HCT116 (cell line): ENCODE data around the gene MAL. TPM values are rescaled to one million over a fixed set of nuclear protein-coding genes. Genes with fewer than 3 reads are reported as not detected.

Experiments
- ATAC-seq: fragments of 200-7000 bp; cut with Tn5 transposase; 2 replicates; pipeline ENCODE4 v1.9.1; 2020; ENCODE audit warnings: mild to moderate bottlenecking, moderate library complexity
- BruUV-seq: library from RNA; stranded (reverse); fragments of 400-500 nt; replicated peaks from 2 replicates; lab custom pipeline; 2021; lab: Mats Ljungman, UMichigan
- CTCF ChIA-PET: fragments of 300-600 bp; sonication (Branson Sonifier 250); formaldehyde crosslinking; loops from one replicate; lab custom pipeline; 2021; ENCODE audit warnings: antibody characterized with exemption; lab: Charles Lee
- POLR2A ChIA-PET: fragments of 300-600, 350-600 bp; sonication (Branson Sonifier 250); formaldehyde crosslinking; loops from one replicate; lab custom pipeline; 2021; ENCODE audit warnings: antibody characterized with exemption; lab: Charles Lee
- RAD21 ChIA-PET, 2 experiments: fragments of 300-600 bp; sonication (Branson Sonifier 250); formaldehyde crosslinking; loops; one replicate each; lab custom pipeline; 2023; ENCODE audit warnings: low total read pairs in 2 of 2; ENCODE audit not compliant: uncharacterized antibody in 2 of 2, unreplicated experiment in 2 of 2, low non-redundant PET in 1 of 2; lab: Charles Lee
- DNase-seq: peaks from one replicate; pipeline ENCODE4 v3.0.0-alpha.2; 2010; ENCODE audit warnings: low read depth, low spot score
- H2AFZ ChIP-seq: fragments of 200-600 bp; shearing (Covaris generic), sonication (generic); 2 replicates; pipeline ENCODE4 v1.6.1; 2017; ENCODE audit warnings: low read depth, mixed run types, mixed read lengths, antibody characterized with exemption, low read length; ENCODE audit not compliant: poor library complexity, severe bottlenecking
- H3K27ac ChIP-seq: 2 replicates; pipeline ENCODE4 v1.5.1; 2012; ENCODE audit warnings: low read depth, low read length
- H3K27me3 ChIP-seq: fragments of 200-600 bp; sonication (generic); 2 replicates; pipeline ENCODE4 v1.6.1; 2016; ENCODE audit warnings: mixed run types, low read length, mixed read lengths; ENCODE audit not compliant: insufficient read depth
- H3K36me3 ChIP-seq, 2 experiments: fragments of 200-500 bp in 1 of 2; fragments of 200-600 bp in 1 of 2; sonication (Bioruptor generic) in 1 of 2; sonication (generic) in 1 of 2; 2 replicates each; pipeline versions ENCODE4 v1.5.1 to v1.6.1; 2014 to 2016; ENCODE audit warnings: low read length in 2 of 2, inconsistent platforms in 1 of 2, mixed read lengths in 1 of 2, mixed run types in 1 of 2; ENCODE audit not compliant: insufficient read depth in 2 of 2, control insufficient read depth in 1 of 2
- H3K4me1 ChIP-seq, 2 experiments: fragments of 200-600 bp in 1 of 2; sonication (generic) in 1 of 2; 2 replicates each; pipeline versions ENCODE4 v1.5.1 to v1.6.1; 2012 to 2017; ENCODE audit warnings: low read length in 2 of 2, inconsistent platforms in 1 of 2, mild to moderate bottlenecking in 1 of 2, mixed read lengths in 1 of 2, mixed run types in 1 of 2, moderate library complexity in 1 of 2; ENCODE audit not compliant: insufficient read depth in 2 of 2, control insufficient read depth in 1 of 2
- H3K4me2 ChIP-seq: fragments of 200-600 bp; sonication (generic); 2 replicates; pipeline ENCODE4 v1.6.1; 2017; ENCODE audit warnings: mixed run types, low read length, mixed read lengths
- H3K4me3 ChIP-seq, 2 experiments: fragments of 200-600 bp in 1 of 2; sonication (generic) in 1 of 2; replicated peaks in 1 of 2; 2 replicates each; pipeline ENCODE4 v1.5.1; 2011 to 2016; ENCODE audit warnings: low read length in 2 of 2, control low read depth in 1 of 2, low read depth in 1 of 2, mild to moderate bottlenecking in 1 of 2, mixed read lengths in 1 of 2, mixed run types in 1 of 2
- H3K79me2 ChIP-seq: fragments of 200-600 bp; sonication (generic); 2 replicates; pipeline ENCODE4 v1.6.1; 2017; ENCODE audit warnings: mild to moderate bottlenecking, mixed run types, low read length, moderate library complexity, mixed read lengths; ENCODE audit not compliant: insufficient read depth
- H3K9ac ChIP-seq: fragments of 200-600 bp; sonication (generic); 2 replicates; pipeline ENCODE4 v1.6.1; 2016; ENCODE audit warnings: low read length, mixed read lengths
- H3K9me2 ChIP-seq: fragments of 200-600 bp; sonication (generic), shearing (Covaris generic); 2 replicates; pipeline ENCODE4 v1.6.1; 2017; ENCODE audit warnings: mixed run types, mild to moderate bottlenecking, moderate library complexity; ENCODE audit not compliant: insufficient read depth
- H3K9me3 ChIP-seq, 2 experiments: fragments of 200-500 bp in 1 of 2; fragments of 200-600 bp in 1 of 2; sonication (Bioruptor generic) in 1 of 2; sonication (generic) in 1 of 2; 2 replicates each; pipeline ENCODE4 v1.6.1; 2014 to 2017; ENCODE audit warnings: low read length in 2 of 2, mixed read lengths in 2 of 2, inconsistent platforms in 1 of 2, low read depth in 1 of 2, mild to moderate bottlenecking in 1 of 2, mixed run types in 1 of 2, moderate library complexity in 1 of 2; ENCODE audit not compliant: control insufficient read depth in 1 of 2, insufficient read depth in 1 of 2
- H4K20me1 ChIP-seq: fragments of 200-600 bp; sonication (generic), shearing (Covaris generic); 2 replicates; pipeline ENCODE4 v1.6.1; 2017; ENCODE audit warnings: mixed run types, mild to moderate bottlenecking, moderate library complexity; ENCODE audit not compliant: insufficient read depth
- ATF3 ChIP-seq: IDR thresholded peaks from 2 replicates; pipeline ENCODE4 v1.6.1; 2012
- CBX3 ChIP-seq: IDR thresholded peaks from 2 replicates; pipeline ENCODE4 v1.6.1; 2012; ENCODE audit warnings: low read depth
- ELF1 ChIP-seq: IDR thresholded peaks from 2 replicates; pipeline ENCODE4 v1.6.1; 2012; ENCODE audit warnings: low read depth, borderline replicate concordance
- FOSL1 ChIP-seq: IDR thresholded peaks from 2 replicates; pipeline ENCODE4 v1.6.1; 2012; ENCODE audit warnings: low read depth
- POLR2A ChIP-seq: IDR thresholded peaks from 2 replicates; pipeline ENCODE4 v1.7.0; 2011; ENCODE audit warnings: borderline replicate concordance; ENCODE audit not compliant: insufficient read depth, insufficient read length; ENCODE audit errors: extremely low read depth
- POLR2AphosphoS5 ChIP-seq: IDR thresholded peaks from 2 replicates; pipeline ENCODE4 v1.6.1; 2011; ENCODE audit warnings: mild to moderate bottlenecking, low read depth, low read length, moderate library complexity
- RAD21 ChIP-seq: IDR thresholded peaks from 2 replicates; pipeline ENCODE4 v1.6.1; 2012; ENCODE audit warnings: low read depth, mild to moderate bottlenecking
- SIN3A ChIP-seq: IDR thresholded peaks from 2 replicates; pipeline ENCODE4 v1.6.1; 2012; ENCODE audit warnings: low read depth
- SP1 ChIP-seq: IDR thresholded peaks from 2 replicates; pipeline ENCODE4 v1.6.1; 2012; ENCODE audit warnings: low read depth
- SRF ChIP-seq: IDR thresholded peaks from 2 replicates; pipeline ENCODE4 v1.6.1; 2012; ENCODE audit warnings: low read depth
- YY1 ChIP-seq: IDR thresholded peaks from 2 replicates; pipeline ENCODE4 v1.6.1; 2011; ENCODE audit warnings: low read length, low read depth, moderate library complexity, mild to moderate bottlenecking; ENCODE audit not compliant: insufficient replicate concordance; ENCODE audit errors: extremely low read depth
- ZFX ChIP-seq: fragments of 450-650 bp; IDR thresholded peaks from 2 replicates; pipeline ENCODE4 v1.6.1; 2017
- ZNF274 ChIP-seq: fragments of 200-500 bp; sonication (Bioruptor generic); IDR thresholded peaks from 2 replicates; pipeline ENCODE4 v1.6.1; 2014; ENCODE audit warnings: mild to moderate bottlenecking, low read depth, low read length, inconsistent platforms
- intact Hi-C: fragments of 100-400 bp; cut with micrococcal nuclease; formaldehyde crosslinking; loops from 2 replicates; pipeline ENCODE4 v1.10.0; 2022
- total RNA-seq: library from RNA; stranded (reverse); gene quantifications from one replicate; pipeline ENCODE4 v1.2.1, GENCODE V29; 2021; ENCODE audit not compliant: unreplicated experiment
- TF ChIP-seq, protein P1 (sequence below): IDR thresholded peaks from 2 replicates; pipeline ENCODE4 v1.6.1; 2011; ENCODE audit warnings: mild to moderate bottlenecking, low read length, moderate library complexity; ENCODE audit not compliant: insufficient replicate concordance; ENCODE audit errors: extremely low read depth
- TF ChIP-seq, protein P2 (sequence below): IDR thresholded peaks from 2 replicates; pipeline ENCODE4 v1.6.1; 2012; ENCODE audit warnings: low read depth
- TF ChIP-seq, protein P3 (sequence below), 3 experiments: fragments of 200-600 bp in 1 of 3; sonication (generic) in 1 of 3; IDR thresholded peaks in 2 of 3; conservative IDR thresholded peaks in 1 of 3; 2 replicates each; pipeline ENCODE4 v1.5.1; 2012 to 2017; ENCODE audit warnings: low read depth in 2 of 3, low read length in 2 of 3, antibody characterized with exemption in 1 of 3, borderline replicate concordance in 1 of 3, control low read depth in 1 of 3, mild to moderate bottlenecking in 1 of 3, mixed read lengths in 1 of 3, mixed run types in 1 of 3, moderate library complexity in 1 of 3; ENCODE audit not compliant: insufficient read depth in 1 of 3

MAL gene
- total RNA-seq, 1 experiment from 2014 or later: not detected

DNA sequence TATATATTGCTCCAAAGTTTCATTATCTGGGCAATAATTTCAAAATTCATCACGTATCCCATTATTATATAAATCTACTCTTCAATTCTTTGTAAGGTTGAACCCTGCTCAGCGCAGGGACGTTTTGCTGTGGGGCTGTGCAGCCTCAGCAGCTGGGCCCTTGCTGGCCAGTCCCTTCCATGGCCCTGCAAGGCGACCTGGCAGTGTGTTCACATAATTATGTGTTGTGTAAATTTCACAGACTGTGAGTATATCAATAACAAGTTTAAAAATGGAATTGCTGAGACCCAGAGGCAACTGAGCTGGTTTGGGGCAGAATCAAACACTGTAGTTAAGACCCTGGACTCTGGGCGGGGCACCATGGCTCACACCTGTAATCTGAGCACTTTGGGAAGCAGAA, 16.1 kb upstream of the MAL start (continued):
- TF ChIP-seq, protein P1, sequence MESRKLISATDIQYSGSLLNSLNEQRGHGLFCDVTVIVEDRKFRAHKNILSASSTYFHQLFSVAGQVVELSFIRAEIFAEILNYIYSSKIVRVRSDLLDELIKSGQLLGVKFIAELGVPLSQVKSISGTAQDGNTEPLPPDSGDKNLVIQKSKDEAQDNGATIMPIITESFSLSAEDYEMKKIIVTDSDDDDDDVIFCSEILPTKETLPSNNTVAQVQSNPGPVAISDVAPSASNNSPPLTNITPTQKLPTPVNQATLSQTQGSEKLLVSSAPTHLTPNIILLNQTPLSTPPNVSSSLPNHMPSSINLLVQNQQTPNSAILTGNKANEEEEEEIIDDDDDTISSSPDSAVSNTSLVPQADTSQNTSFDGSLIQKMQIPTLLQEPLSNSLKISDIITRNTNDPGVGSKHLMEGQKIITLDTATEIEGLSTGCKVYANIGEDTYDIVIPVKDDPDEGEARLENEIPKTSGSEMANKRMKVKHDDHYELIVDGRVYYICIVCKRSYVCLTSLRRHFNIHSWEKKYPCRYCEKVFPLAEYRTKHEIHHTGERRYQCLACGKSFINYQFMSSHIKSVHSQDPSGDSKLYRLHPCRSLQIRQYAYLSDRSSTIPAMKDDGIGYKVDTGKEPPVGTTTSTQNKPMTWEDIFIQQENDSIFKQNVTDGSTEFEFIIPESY: no peak
- TF ChIP-seq SP1 (no peak), SIN3A (no peak), ZFX (no peak), ZNF274 (no peak)
- TF ChIP-seq, all 23 proteins: peak for 0

DNA sequence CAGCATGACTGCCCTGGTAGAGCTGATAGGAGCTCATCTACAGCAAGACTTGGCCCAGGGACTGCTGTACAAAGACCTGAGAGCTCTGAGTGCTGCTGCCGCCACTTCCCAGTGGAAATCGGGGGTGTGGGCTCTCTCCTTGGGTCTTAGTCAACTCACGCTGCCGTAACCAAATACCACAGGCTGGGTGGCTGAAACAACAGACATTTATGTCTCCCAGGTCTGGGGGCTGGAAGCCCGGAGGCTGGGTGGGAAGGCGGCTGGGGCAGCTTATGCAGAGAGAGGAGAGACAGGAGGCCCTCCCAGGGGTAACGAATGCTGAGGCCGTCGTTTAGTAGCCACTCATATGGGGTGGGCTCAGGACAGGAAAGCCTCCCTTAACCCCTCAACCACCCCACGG, 15.4 kb upstream of the MAL start:
- H3K4me2 ChIP-seq: no peak overlapping the region
- no peak for DNase-seq
- intact Hi-C loops: no loop called here
- ChIA-PET RAD21 (no interaction called here), POLR2A (no interaction called here), CTCF (interaction anchor here (1.4 kb wide), 1 partner anchor 24 kb away, joined by 3 read pairs; no protein-coding TSS in a partner anchor)
- H3K79me2 ChIP-seq: no peaks in the 10 kb centered on the region
- H3K9me3 ChIP-seq: no peaks in the 10 kb centered on the region
- no peaks in the 10 kb centered on the region for H3K27me3 ChIP-seq
- no peak overlapping the region for H3K27ac ChIP-seq
- no peaks in the 10 kb centered on the region for H3K9me2 ChIP-seq
- no peak overlapping the region for H3K4me3 ChIP-seq
- no TSS peak for BruUV-seq
- ATAC-seq: no peak
- no peaks in the 10 kb centered on the region for H3K36me3 ChIP-seq
- no peaks in the 10 kb centered on the region for H3K4me1 ChIP-seq
- no peak overlapping the region for H2AFZ ChIP-seq
- H3K9ac ChIP-seq: no peak overlapping the region
- no peaks in the 10 kb centered on the region for H4K20me1 ChIP-seq
- TF ChIP-seq SRF (no peak), POLR2A (no peak), YY1 (no peak), RAD21 (no peak), SIN3A (no peak), ATF3 (no peak), CBX3 (no peak), POLR2AphosphoS5 (no peak), ELF1 (no peak), FOSL1 (no peak)
- TF ChIP-seq, protein P2, sequence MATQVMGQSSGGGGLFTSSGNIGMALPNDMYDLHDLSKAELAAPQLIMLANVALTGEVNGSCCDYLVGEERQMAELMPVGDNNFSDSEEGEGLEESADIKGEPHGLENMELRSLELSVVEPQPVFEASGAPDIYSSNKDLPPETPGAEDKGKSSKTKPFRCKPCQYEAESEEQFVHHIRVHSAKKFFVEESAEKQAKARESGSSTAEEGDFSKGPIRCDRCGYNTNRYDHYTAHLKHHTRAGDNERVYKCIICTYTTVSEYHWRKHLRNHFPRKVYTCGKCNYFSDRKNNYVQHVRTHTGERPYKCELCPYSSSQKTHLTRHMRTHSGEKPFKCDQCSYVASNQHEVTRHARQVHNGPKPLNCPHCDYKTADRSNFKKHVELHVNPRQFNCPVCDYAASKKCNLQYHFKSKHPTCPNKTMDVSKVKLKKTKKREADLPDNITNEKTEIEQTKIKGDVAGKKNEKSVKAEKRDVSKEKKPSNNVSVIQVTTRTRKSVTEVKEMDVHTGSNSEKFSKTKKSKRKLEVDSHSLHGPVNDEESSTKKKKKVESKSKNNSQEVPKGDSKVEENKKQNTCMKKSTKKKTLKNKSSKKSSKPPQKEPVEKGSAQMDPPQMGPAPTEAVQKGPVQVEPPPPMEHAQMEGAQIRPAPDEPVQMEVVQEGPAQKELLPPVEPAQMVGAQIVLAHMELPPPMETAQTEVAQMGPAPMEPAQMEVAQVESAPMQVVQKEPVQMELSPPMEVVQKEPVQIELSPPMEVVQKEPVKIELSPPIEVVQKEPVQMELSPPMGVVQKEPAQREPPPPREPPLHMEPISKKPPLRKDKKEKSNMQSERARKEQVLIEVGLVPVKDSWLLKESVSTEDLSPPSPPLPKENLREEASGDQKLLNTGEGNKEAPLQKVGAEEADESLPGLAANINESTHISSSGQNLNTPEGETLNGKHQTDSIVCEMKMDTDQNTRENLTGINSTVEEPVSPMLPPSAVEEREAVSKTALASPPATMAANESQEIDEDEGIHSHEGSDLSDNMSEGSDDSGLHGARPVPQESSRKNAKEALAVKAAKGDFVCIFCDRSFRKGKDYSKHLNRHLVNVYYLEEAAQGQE: no peak
- TF ChIP-seq, protein P3, sequence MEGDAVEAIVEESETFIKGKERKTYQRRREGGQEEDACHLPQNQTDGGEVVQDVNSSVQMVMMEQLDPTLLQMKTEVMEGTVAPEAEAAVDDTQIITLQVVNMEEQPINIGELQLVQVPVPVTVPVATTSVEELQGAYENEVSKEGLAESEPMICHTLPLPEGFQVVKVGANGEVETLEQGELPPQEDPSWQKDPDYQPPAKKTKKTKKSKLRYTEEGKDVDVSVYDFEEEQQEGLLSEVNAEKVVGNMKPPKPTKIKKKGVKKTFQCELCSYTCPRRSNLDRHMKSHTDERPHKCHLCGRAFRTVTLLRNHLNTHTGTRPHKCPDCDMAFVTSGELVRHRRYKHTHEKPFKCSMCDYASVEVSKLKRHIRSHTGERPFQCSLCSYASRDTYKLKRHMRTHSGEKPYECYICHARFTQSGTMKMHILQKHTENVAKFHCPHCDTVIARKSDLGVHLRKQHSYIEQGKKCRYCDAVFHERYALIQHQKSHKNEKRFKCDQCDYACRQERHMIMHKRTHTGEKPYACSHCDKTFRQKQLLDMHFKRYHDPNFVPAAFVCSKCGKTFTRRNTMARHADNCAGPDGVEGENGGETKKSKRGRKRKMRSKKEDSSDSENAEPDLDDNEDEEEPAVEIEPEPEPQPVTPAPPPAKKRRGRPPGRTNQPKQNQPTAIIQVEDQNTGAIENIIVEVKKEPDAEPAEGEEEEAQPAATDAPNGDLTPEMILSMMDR (IDR thresholded peaks at IDR 0.05 in 2 of 3, conservative IDR thresholded peaks at IDR 0.05 in 1 of 3; ENCODE audit: borderline replicate concordance in 1 of 3, insufficient read depth in 1 of 3, low read depth in 2 of 3, low read length in 2 of 3): no peak
- TF ChIP-seq, protein P1: no peak
